ENCODE measurements around the gene FERMT3. TPM values are rescaled to one million over a fixed set of nuclear protein-coding genes. Genes with fewer than 3 reads are reported as not detected.

FERMT3 gene
- total and polyA plus RNA-seq, 2 of the 8 experiments (the other 6 are each of a cell fraction or from before 2014, with no cell fraction given) = 1.4 to 3.7 TPM

- Histone ChIP-seq H2AK5ac (ENCODE audit: low read depth, low read length) (no peak overlapping the region), H2BK12ac (ENCODE audit: low read depth, low read length) (no peak overlapping the region), H4K5ac (ENCODE audit: insufficient read length, low read depth, low read length) (no peak overlapping the region), H3K23ac (ENCODE audit: insufficient read length) (no peak overlapping the region), H3K9me3 (ENCODE audit: insufficient read depth in 2 of 2, low read depth in 1 of 2, low read length in 1 of 2) (no peaks in the 10 kb centered on the region), H4K8ac (ENCODE audit: extremely low read depth, insufficient read depth, low read length) (no peak overlapping the region), H2BK5ac (ENCODE audit: low read depth, low read length) (no peak overlapping the region), H3K9ac (replicated peaks in 1 of 4; ENCODE audit: extremely low read depth in 1 of 4, low read depth in 3 of 4, low read length in 3 of 4) (no peak overlapping the region), H3K4me1 (replicated peaks in 1 of 4; ENCODE audit: control insufficient read depth in 3 of 4, insufficient read depth in 4 of 4, low read length in 3 of 4) (peaks cover 0 to 11% (median 4%) of the 10 kb centered on the region in 4 experiments; a peak in 5 of 7 replicates), H2AFZ (ENCODE audit: low read length) (no peak overlapping the region), H3K4me2 (ENCODE audit: insufficient read depth in 1 of 2, low read depth in 2 of 2, low read length in 2 of 2) (no peak overlapping the region), H4K91ac (replicated peaks; ENCODE audit: insufficient read length, low read length) (no peak overlapping the region), H4K20me1 (replicated peaks in 1 of 2; ENCODE audit: control insufficient read depth in 1 of 2, insufficient read depth in 2 of 2, low read length in 2 of 2) (peaks cover 4 to 13% of the 10 kb centered on the region in 2 experiments), H3K4ac (replicated peaks; ENCODE audit: insufficient read length, low read depth, low read length) (no peak overlapping the region), H2BK20ac (ENCODE audit: low read length) (no peak overlapping the region), H3K27me3 (replicated peaks in 1 of 4; ENCODE audit: control insufficient read depth in 3 of 4, extremely low read depth in 1 of 4, insufficient read depth in 3 of 4, low read length in 3 of 4) (no peaks in the 10 kb centered on the region), H3K23me2 (ENCODE audit: low read depth, low read length) (peaks cover 2% of the 10 kb centered on the region), H3K79me1 (ENCODE audit: low read depth, low read length) (no peaks in the 10 kb centered on the region), H3K56ac (replicated peaks; ENCODE audit: insufficient read length, low read depth, low read length) (no peak overlapping the region), H3K36me3 (ENCODE audit: control insufficient read depth in 2 of 4, insufficient read depth in 4 of 4, low read length in 3 of 4) (peaks cover 10 to 56% (median 23%) of the 10 kb centered on the region in 4 experiments), H2BK15ac (ENCODE audit: low read length) (no peak overlapping the region), H3K18ac (ENCODE audit: extremely low read depth, low read length) (no peak overlapping the region), H3K14ac (ENCODE audit: insufficient read length) (no peak overlapping the region), H3K4me3 (ENCODE audit: extremely low read depth in 1 of 4, insufficient read depth in 2 of 4, low read depth in 3 of 4, low read length in 4 of 4) (no peak overlapping the region), H2BK120ac (replicated peaks; ENCODE audit: low read depth, low read length) (no peak overlapping the region), H3K79me2 (ENCODE audit: control insufficient read depth in 1 of 2, insufficient read depth in 2 of 2, low read length in 2 of 2) (no peaks in the 10 kb centered on the region), H3K27ac (ENCODE audit: low read depth, low read length) (no peak overlapping the region)
- no peak for DNase-seq (ENCODE audit: low read depth in 1 of 2, low spot score in 2 of 2)
- WGBS, 2 experiments (ENCODE audit: extremely low coverage in 1 of 2, insufficient coverage in 1 of 2, insufficient read length in 1 of 2, insufficient replicate concordance in 2 of 2, low coverage in 1 of 2, low lambda C conversion rate in 2 of 2, missing lambda C conversion rate in 1 of 2) = 92% methylated on average over 30 of the region's 35 CpGs; no CpG with 5 or more reads in 1 of the 2 experiments
- no peak for FAIRE-seq
- CTCF ChIA-PET (ENCODE audit: partially characterized antibody) = interaction anchor here (0.6 to 8.5 kb wide), 11 partner anchors 9 to 841 kb away, joined by 3 to 102 read pairs (median 4); partner anchors contain the start of genes BAD, CATSPERZ, PLCB3 and PPP1R14B
- POLR2A ChIA-PET (ENCODE audit: partially characterized antibody) = interaction anchor here (0.6 to 11.9 kb wide), 7 partner anchors 9 to 95 kb away, joined by 3 to 352 read pairs (median 4); partner anchors contain the start of genes FKBP2, PLCB3 and PPP1R14B
- TF ChIP-seq HDAC6 (IDR thresholded peaks at IDR 0.05; ENCODE audit: low read depth, low read length) = no peak
- TF ChIP-seq NANOG (IDR thresholded peaks at IDR 0.05; ENCODE audit: insufficient read depth, low read depth, low read length, poor library complexity, severe bottlenecking) = no peak
- TF ChIP-seq POLR2AphosphoS5 (IDR thresholded peaks at IDR 0.05; ENCODE audit: low read depth, low read length) = no peak
- TF ChIP-seq KDM1A (IDR thresholded peaks at IDR 0.05; ENCODE audit: borderline replicate concordance, low read length) = no peak
- no peak for TF ChIP-seq CEBPB (IDR thresholded peaks at IDR 0.05; ENCODE audit: low read depth, low read length)
- no peak for TF ChIP-seq SAP30 (IDR thresholded peaks at IDR 0.05; ENCODE audit: insufficient read depth, insufficient replicate concordance, low read length)
- no peak for TF ChIP-seq NRF1 (IDR thresholded peaks at IDR 0.05; ENCODE audit: low read depth, low read length)
- TF ChIP-seq SP1 (IDR thresholded peaks at IDR 0.05; ENCODE audit: low read depth, low read length) = no peak
- TF ChIP-seq SIX5 (IDR thresholded peaks at IDR 0.05; ENCODE audit: low read depth, low read length) = no peak
- no peak for TF ChIP-seq SRF (IDR thresholded peaks at IDR 0.05; ENCODE audit: low read depth, low read length)
- TF ChIP-seq RAD21 (IDR thresholded peaks at IDR 0.05 in 1 of 2, conservative IDR thresholded peaks at IDR 0.05 in 1 of 2; ENCODE audit: low read depth in 2 of 2, low read length in 2 of 2) = no peak
Measured at GRCh38 chr11:64265176-64266160, 58.9 kb downstream of the FERMT3 start.

All from H1 (cell line).